GM18505 (cell line): ENCODE results near the gene TMTC4.

Experiments used
- ATAC-seq: cut with Tn5 transposase; IDR thresholded peaks from one replicate; pipeline ENCODE4 v1.9.1; 2021; ENCODE audit not compliant: unreplicated experiment
- POLR2A ChIP-seq: IDR thresholded peaks from 4 replicates; pipeline ENCODE4 v1.6.1; 2011; ENCODE audit warnings: borderline replicate concordance; ENCODE audit not compliant: insufficient read depth, insufficient read length; ENCODE audit errors: extremely low read depth

TMTC4 gene

GRCh38 chr13:100602493-100603111, 72.0 kb downstream of the TMTC4 start:
- TF ChIP-seq POLR2A, result no peak

GRCh38 chr13:100601716-100602115, 72.9 kb downstream of the TMTC4 start:
- TF ChIP-seq POLR2A, result no peak

More at GRCh38 chr13:100602493-100603111, 72.0 kb downstream of the TMTC4 start:
- no peak for ATAC-seq

GRCh38 chr13:100600915-100601314, 73.7 kb downstream of the TMTC4 start:
- TF ChIP-seq POLR2A, result no peak
- ATAC-seq, result no peak

More at GRCh38 chr13:100601716-100602115, 72.9 kb downstream of the TMTC4 start:
- ATAC-seq, result no peak

GRCh38 chr13:100600461-100600860, 74.1 kb downstream of the TMTC4 start:
- no peak for TF ChIP-seq POLR2A
- no peak for ATAC-seq

- no peak for TF ChIP-seq POLR2A
- ATAC-seq, result no peak
Measured at GRCh38 chr13:100597253-100597652, 77.3 kb downstream of the TMTC4 start.

- ATAC-seq, result no peak
- no peak for TF ChIP-seq POLR2A
Measured at GRCh38 chr13:100596516-100596915, 78.1 kb downstream of the TMTC4 start.

- ATAC-seq, result no peak
- no peak for TF ChIP-seq POLR2A
Measured at GRCh38 chr13:100594731-100595130, 79.9 kb downstream of the TMTC4 start.

GRCh38 chr13:100594255-100594654, 80.3 kb downstream of the TMTC4 start:
- no peak for ATAC-seq
- TF ChIP-seq POLR2A, result no peak

- no peak for ATAC-seq
- TF ChIP-seq POLR2A, result no peak
Measured at GRCh38 chr13:100589178-100589725, 85.3 kb downstream of the TMTC4 start.

GRCh38 chr13:100588331-100589177, 86.0 kb downstream of the TMTC4 start, which contains the start of gene GGACT:
Gene GGACT (minus strand): TSS chr13:100588789. CDS start chr13:100532591, 56,198 bp downstream.
- TF ChIP-seq POLR2A, result peak; percentile 64
- ATAC-seq, result peak; percentile 97

GRCh38 chr13:100584896-100585295, 89.7 kb downstream of the TMTC4 start:
- no peak for TF ChIP-seq POLR2A
- ATAC-seq, result no peak

GRCh38 chr13:100581504-100581903, 93.1 kb downstream of the TMTC4 start:
- no peak for ATAC-seq
- no peak for TF ChIP-seq POLR2A

- ATAC-seq, result no peak
- TF ChIP-seq POLR2A, result no peak
Measured at GRCh38 chr13:100581030-100581429, 93.6 kb downstream of the TMTC4 start.
